ENCODE measurements around the gene ULK1. TPM values are rescaled to one million over a fixed set of nuclear protein-coding genes. Genes with fewer than 3 reads are reported as not detected.

Gene ULK1
- total and polyA plus RNA-seq, 2 donors from 2014 or later = 11.4 to 33.4 TPM

DNA sequence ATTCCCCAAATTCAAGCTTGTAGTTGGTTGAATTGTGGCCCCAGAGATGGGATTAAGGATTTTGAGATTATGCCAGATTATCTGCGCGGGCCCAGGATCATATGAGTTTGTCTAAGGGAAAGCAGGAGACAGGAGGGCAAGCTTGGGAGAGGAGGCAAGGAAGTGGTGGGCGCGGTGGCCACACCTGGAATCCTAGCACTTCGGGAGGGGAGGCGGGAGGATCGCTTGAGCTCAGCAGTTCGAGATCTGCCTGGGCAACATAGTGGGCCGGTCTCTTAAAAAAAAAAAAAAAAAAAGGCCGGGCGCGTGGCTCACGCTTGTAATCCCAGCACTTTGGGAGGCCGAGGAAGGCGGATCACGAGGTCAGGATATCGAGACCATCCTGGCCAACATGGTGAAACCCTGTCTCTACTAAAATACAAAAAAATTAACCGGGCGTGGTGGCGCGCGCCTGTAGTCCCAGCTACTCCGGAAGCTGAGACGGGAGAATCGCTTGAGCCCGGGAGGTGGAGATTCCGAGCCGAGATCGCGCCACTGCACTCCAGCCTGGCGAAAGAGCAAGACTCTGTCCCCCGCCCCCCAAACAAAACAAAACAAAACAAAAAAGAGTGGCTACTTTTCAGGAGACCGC, 33.8 kb downstream of the ULK1 start:
- DNase-seq = no peak
- Histone ChIP-seq H3K27me3 (ENCODE audit: control insufficient read depth, insufficient read depth, low read length) (no peaks in the 10 kb centered on the region), H3K27ac (ENCODE audit: low read depth in 2 of 2, low read length in 2 of 2) (peak overlapping the region; percentile 57 to 81), H3K9ac (ENCODE audit: low read length in 3 of 3) (peak overlapping the region in 2 of 3 donors; percentile 32 to 55), H3K36me3 (ENCODE audit: control insufficient read depth in 2 of 3, insufficient read depth in 3 of 3, low read length in 3 of 3) (peaks cover 2 to 13% (median 9%) of the 10 kb centered on the region in 3 donors), H3K4me1 (ENCODE audit: control insufficient read depth in 2 of 3, insufficient read depth in 2 of 3, low read depth in 1 of 3, low read length in 3 of 3) (peaks cover 0 to 6% (median 4%) of the 10 kb centered on the region in 3 donors), H3K9me3 (ENCODE audit: control insufficient read depth in 2 of 3, insufficient read depth in 1 of 3, low read length in 3 of 3) (no peaks in the 10 kb centered on the region), H3K4me3 (ENCODE audit: low read length in 3 of 3) (peak overlapping the region; percentile 20 to 64 (median 28))
- intact Hi-C loops (cut with DNase I) = no loop called here
- TF ChIP-seq CTCF (IDR thresholded peaks at IDR 0.05; ENCODE audit: borderline replicate concordance, extremely low read depth, insufficient read depth) = no peak
- no peak for FAIRE-seq

DNA sequence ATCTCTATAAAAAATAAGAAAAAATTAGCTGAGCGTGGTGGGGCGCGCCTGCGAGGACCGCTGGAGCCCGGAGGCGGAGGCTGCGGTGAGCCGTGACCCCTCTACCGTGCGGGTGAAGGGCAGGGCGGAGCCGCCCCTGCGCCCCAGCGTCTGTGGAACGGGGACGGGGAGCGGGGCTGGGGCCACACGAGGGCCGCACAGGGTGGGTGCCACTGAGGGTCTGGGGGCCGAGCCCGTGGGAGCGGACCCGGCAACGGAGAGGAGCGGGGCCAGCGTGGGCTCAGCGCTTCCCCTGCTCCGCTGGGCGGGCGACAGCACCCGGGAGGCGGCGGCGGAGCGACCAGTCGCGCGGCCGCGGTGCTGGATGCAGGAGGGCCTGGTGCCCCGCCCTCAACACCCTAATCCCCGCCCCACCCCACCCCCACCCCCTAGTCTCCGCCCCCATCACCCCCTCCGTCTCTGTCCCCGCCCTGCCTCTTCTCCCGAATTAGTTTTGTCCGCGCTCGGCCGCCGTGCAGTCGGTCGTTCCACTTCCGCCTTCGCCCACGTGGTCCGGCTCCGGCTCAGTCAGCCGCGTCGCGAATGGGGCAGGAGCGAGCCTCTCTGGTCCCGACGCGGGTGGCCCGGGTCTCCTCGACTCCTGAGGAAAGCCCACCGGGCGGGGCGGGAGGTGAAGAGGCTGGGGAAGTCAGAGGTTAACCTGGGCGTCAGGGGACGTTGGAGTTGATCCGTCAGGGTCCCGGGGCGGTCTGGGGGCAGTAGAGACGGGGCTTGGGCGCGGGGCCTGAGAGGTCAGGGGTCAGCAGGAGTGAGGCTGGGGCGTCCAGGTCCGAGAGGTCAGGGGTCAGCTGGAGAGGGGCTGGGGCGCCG, 34.5 kb downstream of the ULK1 start, which contains the start of gene PUS1:
Gene PUS1, plus strand, starts transcription at position 566 of the 870 bp plus-strand sequence. CDS start 447 bp downstream, outside the sequence.
- intact Hi-C loops (cut with DNase I) = no loop called here
- TF ChIP-seq CTCF (IDR thresholded peaks at IDR 0.05; ENCODE audit: borderline replicate concordance, extremely low read depth, insufficient read depth) = no peak
- FAIRE-seq (no peak), DNase-seq (peak; percentile 96 to 98 (median 98))
- peak within 1 kb of the TSS; percentile 47 to 75 (median 70) for H3K4me3 ChIP-seq (ENCODE audit: low read length in 3 of 3)
- peaks cover 2 to 21% (median 12%) of the 10 kb centered on the region in 3 donors for H3K36me3 ChIP-seq (ENCODE audit: control insufficient read depth in 2 of 3, insufficient read depth in 3 of 3, low read length in 3 of 3)
- H3K9ac ChIP-seq (ENCODE audit: low read length in 3 of 3) = peak within 1 kb of the TSS in 2 of 3 donors; percentile 32 to 55
- peak within 1 kb of the TSS; percentile 57 to 81 for H3K27ac ChIP-seq (ENCODE audit: low read depth in 2 of 2, low read length in 2 of 2)
- H3K27me3 ChIP-seq (ENCODE audit: control insufficient read depth, insufficient read depth, low read length) = no peaks in the 10 kb centered on the region
- peaks cover 0 to 6% (median 4%) of the 10 kb centered on the region in 3 donors for H3K4me1 ChIP-seq (ENCODE audit: control insufficient read depth in 2 of 3, insufficient read depth in 2 of 3, low read depth in 1 of 3, low read length in 3 of 3)
- no peaks in the 10 kb centered on the region for H3K9me3 ChIP-seq (ENCODE audit: control insufficient read depth in 2 of 3, insufficient read depth in 1 of 3, low read length in 3 of 3)

GRCh38 chr12:131929581-131930456, 35.4 kb downstream of the ULK1 start:
- peaks cover 0 to 6% (median 4%) of the 10 kb centered on the region in 3 donors for H3K4me1 ChIP-seq (ENCODE audit: control insufficient read depth in 2 of 3, insufficient read depth in 2 of 3, low read depth in 1 of 3, low read length in 3 of 3)
- peak overlapping the region; percentile 47 to 75 (median 70) for H3K4me3 ChIP-seq (ENCODE audit: low read length in 3 of 3)
- H3K9me3 ChIP-seq (ENCODE audit: control insufficient read depth in 2 of 3, insufficient read depth in 1 of 3, low read length in 3 of 3) = no peaks in the 10 kb centered on the region
- FAIRE-seq (no peak), DNase-seq (peak; percentile 17 to 81 (median 35))
- no peaks in the 10 kb centered on the region for H3K27me3 ChIP-seq (ENCODE audit: control insufficient read depth, insufficient read depth, low read length)
- peaks cover 2 to 22% (median 16%) of the 10 kb centered on the region in 3 donors for H3K36me3 ChIP-seq (ENCODE audit: control insufficient read depth in 2 of 3, insufficient read depth in 3 of 3, low read length in 3 of 3)
- intact Hi-C loops (cut with DNase I) = no loop called here
- H3K27ac ChIP-seq (ENCODE audit: low read depth in 2 of 2, low read length in 2 of 2) = no peak overlapping the region
- peak overlapping the region in 1 of 3 donors; percentile 34 for H3K9ac ChIP-seq (ENCODE audit: low read length in 3 of 3)
- TF ChIP-seq CTCF (IDR thresholded peaks at IDR 0.05; ENCODE audit: borderline replicate concordance, extremely low read depth, insufficient read depth) = no peak
